Thyroid gland (tissue), 4 donors: Measurements from ENCODE around the gene RASSF4.

Source experiments
- CTCF ChIP-seq, 6 experiments: fragments of 200-600 bp in 3 of 6; fragments of 450-650 bp in 3 of 6; sonication (generic) in 3 of 6; IDR thresholded peaks; one replicate each; pipeline ENCODE4 v1.5.1; 2016 to 2019; ENCODE audit warnings: antibody characterized with exemption in 6 of 6, mild to moderate bottlenecking in 2 of 6, inconsistent platforms in 1 of 6, moderate library complexity in 1 of 6
- POLR2A ChIP-seq, 2 donors: fragments of 450-650 bp; IDR thresholded peaks; one replicate each; pipeline ENCODE4 v1.6.1; 2017; ENCODE audit warnings: antibody characterized with exemption in 2 of 2, mild to moderate bottlenecking in 2 of 2, moderate library complexity in 1 of 2

GRCh38 chr10:44965104-44965503 is 5.5 kb downstream of the RASSF4 start:
- TF ChIP-seq CTCF (IDR thresholded peaks at IDR 0.05) (no peak), POLR2A (IDR thresholded peaks at IDR 0.05) (no peak)
